HK-2 (cell line): Measurements from ENCODE around the gene MTG1.
"Not testable (repeated sequence)": the region's sequence is repeated elsewhere in the genome, so short reads cannot be mapped to it uniquely, and the experiment has no call there.

Experiments used
- DNase-seq: peaks from one replicate; pipeline ENCODE4 v3.0.0-alpha.2; 2018; ENCODE audit not compliant: unreplicated experiment

The MTG1 gene

GRCh38 chr10:133466683-133467275 lies 72.8 kb downstream of the MTG1 start:
- no peak for DNase-seq

- DNase-seq = no peak
Observed at GRCh38 chr10:133467286-133467911, 73.4 kb downstream of the MTG1 start.

GRCh38 chr10:133469205-133469604 lies 75.2 kb downstream of the MTG1 start:
- not testable (repeated sequence) for DNase-seq

GRCh38 chr10:133471300-133472109 lies 77.5 kb downstream of the MTG1 start:
- no peak for DNase-seq
